ENCODE measurements around the gene IRF3.

DNA sequence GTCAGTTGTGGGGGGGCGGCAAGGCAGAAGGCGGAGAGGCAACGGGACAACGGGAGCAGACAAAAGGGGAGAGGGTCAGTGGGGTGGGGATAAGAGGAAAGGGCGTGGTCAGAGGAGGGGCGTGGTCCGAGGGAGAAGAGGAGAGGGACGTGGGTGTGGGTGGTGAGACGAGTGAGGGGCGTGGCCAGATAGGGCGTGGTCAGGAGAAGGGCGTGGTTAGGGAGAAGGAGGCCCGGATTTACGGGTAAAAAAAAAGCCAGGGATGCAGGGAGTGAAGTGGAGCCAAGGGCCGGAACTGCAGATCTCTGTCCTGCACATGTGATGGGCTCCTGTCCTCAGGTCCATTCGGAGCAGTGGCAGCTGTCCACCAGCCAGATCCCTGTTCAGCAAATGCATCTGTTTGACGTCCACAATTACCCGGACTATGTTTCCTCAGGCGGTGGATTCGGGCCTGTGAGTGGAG is 46.8 kb upstream of the IRF3 start:
- TF ChIP-seq, protein P1, sequence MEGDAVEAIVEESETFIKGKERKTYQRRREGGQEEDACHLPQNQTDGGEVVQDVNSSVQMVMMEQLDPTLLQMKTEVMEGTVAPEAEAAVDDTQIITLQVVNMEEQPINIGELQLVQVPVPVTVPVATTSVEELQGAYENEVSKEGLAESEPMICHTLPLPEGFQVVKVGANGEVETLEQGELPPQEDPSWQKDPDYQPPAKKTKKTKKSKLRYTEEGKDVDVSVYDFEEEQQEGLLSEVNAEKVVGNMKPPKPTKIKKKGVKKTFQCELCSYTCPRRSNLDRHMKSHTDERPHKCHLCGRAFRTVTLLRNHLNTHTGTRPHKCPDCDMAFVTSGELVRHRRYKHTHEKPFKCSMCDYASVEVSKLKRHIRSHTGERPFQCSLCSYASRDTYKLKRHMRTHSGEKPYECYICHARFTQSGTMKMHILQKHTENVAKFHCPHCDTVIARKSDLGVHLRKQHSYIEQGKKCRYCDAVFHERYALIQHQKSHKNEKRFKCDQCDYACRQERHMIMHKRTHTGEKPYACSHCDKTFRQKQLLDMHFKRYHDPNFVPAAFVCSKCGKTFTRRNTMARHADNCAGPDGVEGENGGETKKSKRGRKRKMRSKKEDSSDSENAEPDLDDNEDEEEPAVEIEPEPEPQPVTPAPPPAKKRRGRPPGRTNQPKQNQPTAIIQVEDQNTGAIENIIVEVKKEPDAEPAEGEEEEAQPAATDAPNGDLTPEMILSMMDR (IDR thresholded peaks at IDR 0.05), result no peak
- TF ChIP-seq POLR2AphosphoS5 (IDR thresholded peaks at IDR 0.05) (no peak), POLR2A (IDR thresholded peaks at IDR 0.05; ENCODE audit: low read depth) (no peak), EP300 (IDR thresholded peaks at IDR 0.05) (no peak)

Data from esophagus muscularis mucosa (tissue), 4 donors.